Measurements from ENCODE around the gene JRKL. TPM values are rescaled to one million over a fixed set of nuclear protein-coding genes. Genes with fewer than 3 reads are reported as not detected.
A peak's percentile ranks its signal among the peaks of the same experiment; 100 is the strongest.
"Not testable (repeated sequence)": the region's sequence is repeated elsewhere in the genome, so short reads cannot be mapped to it uniquely, and the experiment has no call there.

JRKL gene
- total RNA-seq, 2 donors from 2014 or later: 8.0 to 10.9 TPM

DNA sequence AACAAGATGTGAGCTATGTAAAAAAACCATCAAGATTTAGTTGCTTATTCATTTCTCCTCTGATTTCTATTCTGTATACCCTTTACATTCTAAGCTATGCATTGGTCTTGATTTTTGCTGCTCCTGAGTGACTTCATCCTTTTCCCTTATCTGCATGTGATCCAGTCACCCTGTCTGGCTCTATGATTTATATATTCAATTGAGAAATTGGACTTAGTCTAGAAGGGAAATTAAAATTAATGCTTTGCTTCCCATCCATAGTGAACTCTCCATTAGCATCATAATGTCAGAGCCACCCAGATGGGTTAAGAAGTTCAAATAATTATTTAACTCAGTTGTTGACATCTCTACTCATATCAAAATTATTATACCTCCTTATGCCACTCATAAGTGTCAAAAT is 5.0 kb downstream of the JRKL start:
- Histone ChIP-seq H3K4me3 (no peak overlapping the region), H3K36me3 (no peaks in the 10 kb centered on the region), H3K4me1 (no peaks in the 10 kb centered on the region), H3K9me3 (no peaks in the 10 kb centered on the region), H3K9ac (ENCODE audit: low read depth in 2 of 2, low read length in 2 of 2) (no peak overlapping the region), H3K27ac (no peak overlapping the region), H3K27me3 (no peaks in the 10 kb centered on the region)
- no peak for DNase-seq
- intact Hi-C loops (cut with DNase I): loop anchor here (10.0 kb wide), 1 partner anchor 550 kb away; no protein-coding TSS in a partner anchor
- TF ChIP-seq CTCF (IDR thresholded peaks at IDR 0.05): no peak

DNA sequence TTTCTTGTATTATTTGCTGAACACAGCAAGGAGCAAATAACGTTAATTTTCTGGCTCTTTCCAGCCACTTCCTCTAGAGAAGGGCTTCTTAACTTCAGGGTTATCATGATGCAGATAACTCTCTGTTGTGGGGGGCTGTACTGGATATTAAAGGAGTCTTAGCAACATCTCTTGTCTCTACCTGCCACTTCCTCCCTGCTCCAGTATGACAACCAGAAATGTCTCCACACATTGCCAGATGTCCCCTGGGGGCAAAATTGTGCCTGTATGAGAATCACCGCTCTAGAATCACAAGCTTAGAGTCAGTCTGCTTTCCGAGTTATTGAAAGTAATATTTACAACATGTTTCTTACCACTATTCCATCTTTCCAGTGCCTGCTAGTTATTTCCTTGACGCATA is 6.8 kb downstream of the JRKL start:
- Histone ChIP-seq H3K36me3 (no peaks in the 10 kb centered on the region), H3K9ac (ENCODE audit: low read depth in 2 of 2, low read length in 2 of 2) (no peak overlapping the region), H3K27me3 (no peaks in the 10 kb centered on the region), H3K27ac (no peak overlapping the region), H3K4me1 (no peaks in the 10 kb centered on the region), H3K9me3 (no peaks in the 10 kb centered on the region), H3K4me3 (no peak overlapping the region)
- no peak for TF ChIP-seq CTCF (IDR thresholded peaks at IDR 0.05)
- no peak for DNase-seq
- intact Hi-C loops (cut with DNase I): loop anchor here (10.0 kb wide), 1 partner anchor 552 kb away; no protein-coding TSS in a partner anchor

GRCh38 chr11:96397863-96398262 is 8.1 kb downstream of the JRKL start:
- intact Hi-C loops (cut with DNase I): loop anchor here (10.0 kb wide), 1 partner anchor 553 kb away; no protein-coding TSS in a partner anchor
- no peak for DNase-seq
- Histone ChIP-seq H3K4me1 (no peaks in the 10 kb centered on the region), H3K4me3 (no peak overlapping the region), H3K27ac (no peak overlapping the region), H3K9ac (ENCODE audit: low read depth in 2 of 2, low read length in 2 of 2) (no peak overlapping the region), H3K36me3 (no peaks in the 10 kb centered on the region), H3K27me3 (no peaks in the 10 kb centered on the region), H3K9me3 (no peaks in the 10 kb centered on the region)
- TF ChIP-seq CTCF (IDR thresholded peaks at IDR 0.05): no peak

GRCh38 chr11:96400697-96401096 is 10.9 kb downstream of the JRKL start:
- Histone ChIP-seq H3K4me3 (no peak overlapping the region), H3K27me3 (no peaks in the 10 kb centered on the region), H3K4me1 (no peaks in the 10 kb centered on the region), H3K9me3 (no peaks in the 10 kb centered on the region), H3K36me3 (no peaks in the 10 kb centered on the region), H3K9ac (ENCODE audit: low read depth in 2 of 2, low read length in 2 of 2) (no peak overlapping the region), H3K27ac (no peak overlapping the region)
- no peak for TF ChIP-seq CTCF (IDR thresholded peaks at IDR 0.05)
- intact Hi-C loops (cut with DNase I): no loop called here
- DNase-seq: no peak

GRCh38 chr11:96411412-96411811 is 21.6 kb downstream of the JRKL start:
- DNase-seq; H3K9me3 ChIP-seq; H3K9ac ChIP-seq (ENCODE audit: low read depth in 2 of 2, low read length in 2 of 2); H3K27me3 ChIP-seq; H3K36me3 ChIP-seq; H3K27ac ChIP-seq; intact Hi-C loops (cut with DNase I); H3K4me1 ChIP-seq: not testable (repeated sequence)
- peak overlapping the region; percentile 22 for H3K4me3 ChIP-seq

DNA sequence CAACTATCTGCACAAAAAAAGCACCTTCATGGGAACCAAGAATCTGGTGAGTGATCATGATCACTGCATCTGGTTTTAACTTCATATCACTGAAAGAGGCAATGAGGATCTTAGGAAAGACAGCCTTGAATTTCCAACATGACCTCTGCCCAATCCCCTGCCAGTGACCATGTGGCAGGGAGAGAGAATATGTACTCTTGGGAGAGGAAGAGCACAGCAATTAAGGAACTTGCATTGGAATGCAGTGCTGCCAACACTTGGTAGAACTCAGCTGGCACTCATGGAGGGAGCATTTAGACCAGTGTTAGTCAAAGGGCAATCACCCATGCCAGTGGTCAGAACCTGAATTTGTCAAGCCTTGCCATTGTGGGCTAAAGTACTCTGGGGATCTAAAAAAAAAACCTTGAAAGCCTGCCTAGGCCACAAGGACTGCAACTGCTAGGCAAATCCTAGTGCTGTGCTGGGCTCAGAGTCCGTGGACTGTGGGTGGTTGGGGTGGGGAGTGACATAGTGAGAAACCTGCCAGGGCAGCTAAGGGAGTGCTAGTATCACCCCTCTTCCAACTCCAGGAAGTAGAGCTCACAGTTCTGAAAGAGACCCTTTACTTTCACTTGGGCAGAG is 23.1 kb downstream of the JRKL start:
- no peak for TF ChIP-seq CTCF (IDR thresholded peaks at IDR 0.05)
- no peaks in the 10 kb centered on the region for H3K36me3 ChIP-seq
- H3K27ac ChIP-seq: no peak overlapping the region
- no peaks in the 10 kb centered on the region for H3K27me3 ChIP-seq
- H3K9me3 ChIP-seq: no peaks in the 10 kb centered on the region
- intact Hi-C loops (cut with DNase I): no loop called here
- no peak overlapping the region for H3K4me3 ChIP-seq
- H3K4me1 ChIP-seq: no peaks in the 10 kb centered on the region
- no peak for DNase-seq
- no peak overlapping the region for H3K9ac ChIP-seq (ENCODE audit: low read depth in 2 of 2, low read length in 2 of 2)

All from colonic mucosa (tissue), 4 donors.